GM20000 (cell line): Measurements from ENCODE around the gene PCCA.

Source experiments
- DNase-seq: peaks from one replicate; pipeline ENCODE4 v3.0.0; 2012; ENCODE audit warnings: low spot score
- CTCF ChIP-seq: IDR thresholded peaks from 2 replicates; pipeline ENCODE4 v1.5.1; 2012; ENCODE audit warnings: mild to moderate bottlenecking, control low read depth; ENCODE audit errors: extremely low read depth, missing control alignments

Gene PCCA

GRCh38 chr13:100088644-100089464 is at the start of gene PCCA:
Gene PCCA, plus strand, starts transcription at chr13:100089093. Its CDS starts 28 bp downstream, at chr13:100089121.
- TF ChIP-seq CTCF, result no peak

DNA sequence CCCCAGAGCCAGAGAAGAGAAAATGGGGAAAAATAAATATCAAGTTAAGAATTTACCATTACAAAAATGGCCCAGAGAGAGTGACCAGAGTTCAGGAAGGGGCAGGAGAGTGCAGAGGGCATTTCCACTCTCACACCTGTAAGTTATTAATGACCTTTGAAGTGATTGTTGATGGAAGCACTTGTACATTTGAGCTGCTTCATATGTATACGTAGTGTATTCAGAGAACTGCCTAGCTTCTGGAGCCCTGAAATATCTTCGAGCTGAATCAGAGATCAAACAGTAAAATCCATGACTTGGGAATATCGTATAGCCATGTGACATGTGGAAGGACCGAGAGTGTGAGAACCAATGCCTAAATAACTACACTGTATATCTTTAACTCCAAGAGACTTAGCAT is 49.2 kb upstream of the PCCA start:
- no peak for TF ChIP-seq CTCF
- DNase-seq, result no peak

More at GRCh38 chr13:100088644-100089464, at the start of gene PCCA:
- peak; percentile 97 for DNase-seq

GRCh38 chr13:100040196-100040595 is 48.7 kb upstream of the PCCA start:
- no peak for DNase-seq
- no peak for TF ChIP-seq CTCF

GRCh38 chr13:100044936-100045335 is 44.0 kb upstream of the PCCA start:
- TF ChIP-seq CTCF, result no peak
- DNase-seq, result no peak

GRCh38 chr13:100045355-100045754 is 43.5 kb upstream of the PCCA start:
- DNase-seq, result no peak
- no peak for TF ChIP-seq CTCF

DNA sequence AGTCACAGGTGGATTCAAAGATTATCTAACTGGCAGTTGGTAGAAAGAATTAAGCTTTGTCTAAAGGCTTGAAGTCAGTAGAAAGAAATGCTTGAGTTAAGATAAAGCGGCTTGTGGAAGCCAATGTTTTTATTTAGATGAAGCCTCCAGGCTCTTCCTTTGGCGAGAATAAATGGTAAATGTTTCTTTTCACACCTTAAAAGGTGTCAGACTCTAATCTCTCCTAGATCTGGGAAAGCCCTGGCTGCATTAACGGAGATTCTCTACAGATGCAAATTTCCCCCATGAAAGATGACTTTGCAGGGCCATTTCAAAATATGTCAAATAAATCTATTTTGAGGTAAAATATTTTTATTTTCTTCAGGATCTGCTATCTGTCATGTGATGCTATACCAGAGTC is 37.8 kb upstream of the PCCA start:
- no peak for DNase-seq
- TF ChIP-seq CTCF, result no peak

DNA sequence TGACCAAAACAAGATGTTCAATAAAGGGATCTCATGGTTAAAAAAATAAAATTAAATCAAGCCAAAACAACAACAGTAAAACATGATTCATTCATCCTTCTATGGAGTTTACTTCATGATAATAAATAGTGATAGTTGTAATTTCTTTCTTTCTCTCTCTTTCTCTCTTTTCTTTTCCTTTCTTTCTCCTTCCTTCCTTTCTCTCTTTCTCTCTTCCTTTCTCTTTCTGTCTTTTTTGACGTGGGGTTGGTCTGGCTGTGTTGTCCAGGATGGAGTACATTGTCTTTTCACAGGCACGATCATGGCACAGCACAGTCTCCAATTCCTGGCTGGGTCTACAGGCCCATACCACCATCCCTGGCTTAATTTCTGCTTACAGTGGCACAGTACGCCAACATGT is 29.1 kb upstream of the PCCA start:
- no peak for TF ChIP-seq CTCF
- DNase-seq, result no peak
